GM19395 (cell line): Measurements from ENCODE around the gene NFRKB.
A peak's percentile ranks its signal among the peaks of the same experiment; 100 is the strongest.

Experiments
- ATAC-seq: cut with Tn5 transposase; IDR thresholded peaks from one replicate; pipeline ENCODE4 v1.9.1; 2021; ENCODE audit warnings: mild to moderate bottlenecking, moderate library complexity; ENCODE audit not compliant: unreplicated experiment

NFRKB gene

DNA sequence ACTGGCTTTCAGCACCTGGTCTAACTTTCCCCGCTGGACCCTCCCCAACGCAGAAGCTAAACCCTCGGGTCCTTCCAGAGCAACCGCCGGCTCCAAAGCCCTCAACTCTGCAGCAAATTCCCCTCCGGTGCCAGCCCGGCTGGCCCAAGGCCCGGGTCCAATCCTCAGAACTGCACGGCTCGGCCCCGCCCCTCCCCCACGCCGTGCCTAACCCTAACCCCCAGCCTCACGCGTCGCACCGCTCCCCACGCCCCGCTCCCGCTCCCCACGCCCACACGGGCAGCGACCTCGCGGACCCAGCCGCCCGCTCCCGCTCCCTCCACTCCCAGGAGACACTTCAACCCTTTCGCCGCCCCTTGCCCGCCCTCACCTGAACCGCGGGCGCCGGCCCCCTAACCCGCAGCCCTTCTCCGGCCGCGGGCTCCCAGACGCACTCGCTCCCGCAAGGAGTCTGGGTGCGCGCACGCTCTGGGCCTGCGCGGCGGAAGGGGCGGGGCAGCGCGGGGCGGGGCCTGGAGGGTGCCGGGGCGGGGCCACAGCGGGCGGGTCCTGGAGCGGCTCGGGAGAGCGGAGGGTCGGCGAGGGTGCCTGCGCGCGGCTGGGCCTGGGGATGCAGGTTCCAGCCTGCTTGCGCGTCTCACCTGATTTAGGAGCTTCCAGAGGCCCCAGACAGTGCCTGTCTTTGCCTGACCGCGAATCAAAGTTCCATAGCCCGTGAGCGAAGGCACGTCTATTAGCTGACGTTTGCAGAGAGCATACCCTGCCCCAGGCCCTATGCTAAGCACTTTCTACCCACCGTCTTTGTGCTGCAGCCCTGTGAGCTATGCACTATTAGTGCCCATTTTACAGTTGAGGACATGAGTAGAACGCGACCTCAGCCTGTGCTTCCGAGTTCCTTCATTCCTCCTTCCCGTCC, at the start of gene NFRKB:
TSS of gene NFRKB (minus strand) at position 453 of the 916 bp plus-strand sequence. CDS start 2,729 bp downstream, outside the sequence.
- ATAC-seq: peak; percentile 94

GRCh38 chr11:129944696-129945095, 49.3 kb upstream of the NFRKB start:
- ATAC-seq: no peak

DNA sequence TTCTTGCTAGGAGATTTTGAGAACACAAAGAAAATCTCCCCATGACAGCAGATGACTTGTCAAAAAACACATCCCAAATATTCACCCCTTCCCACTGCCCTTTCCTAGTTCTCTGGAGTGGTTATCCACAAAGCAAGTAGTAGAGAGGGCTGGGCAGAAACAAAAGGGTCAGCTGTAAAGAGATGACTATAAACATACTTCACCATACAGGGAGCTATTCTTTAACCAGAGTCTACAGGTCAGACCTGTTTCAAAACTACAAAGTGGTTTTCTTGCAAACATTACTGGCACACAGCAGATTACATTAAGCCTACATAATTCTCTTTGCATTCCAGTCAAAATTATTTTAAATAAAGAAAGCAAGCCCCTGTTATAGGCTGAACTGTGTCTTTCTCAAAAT, 47.7 kb upstream of the NFRKB start:
- ATAC-seq: no peak

GRCh38 chr11:129939510-129939909, 44.1 kb upstream of the NFRKB start:
- ATAC-seq: no peak

DNA sequence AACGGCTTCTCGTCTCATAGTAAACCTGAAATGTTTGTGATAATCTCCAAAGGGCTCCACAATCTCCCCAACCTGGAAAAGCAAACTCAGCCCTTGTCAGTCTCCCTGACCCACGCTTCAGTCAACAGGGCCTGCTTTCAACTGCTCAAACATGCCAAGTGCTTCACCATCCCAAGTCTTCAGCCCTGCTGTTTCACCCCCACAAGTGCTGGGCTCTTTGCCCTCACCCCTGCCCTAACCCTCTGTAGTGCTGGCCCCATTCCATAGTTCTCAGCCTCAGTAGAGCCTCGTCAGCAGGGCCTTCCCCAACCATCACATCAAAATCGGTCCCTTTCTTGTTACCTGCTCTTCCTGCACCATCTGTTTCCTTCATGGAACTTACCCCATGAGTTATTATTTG, 43.4 kb upstream of the NFRKB start:
- no peak for ATAC-seq

- no peak for ATAC-seq
These were observed 42.3 kb upstream of the NFRKB start for GRCh38 chr11:129937592-129938238.

GRCh38 chr11:129935723-129936122, 40.3 kb upstream of the NFRKB start:
- ATAC-seq: no peak

GRCh38 chr11:129933891-129934290, 38.5 kb upstream of the NFRKB start:
- ATAC-seq: no peak

- no peak for ATAC-seq
These were observed 37.9 kb upstream of the NFRKB start for GRCh38 chr11:129933262-129933661.

GRCh38 chr11:129932381-129933067, 37.1 kb upstream of the NFRKB start:
- no peak for ATAC-seq

- no peak for ATAC-seq
These were observed 35.4 kb upstream of the NFRKB start for GRCh38 chr11:129930743-129931142.

DNA sequence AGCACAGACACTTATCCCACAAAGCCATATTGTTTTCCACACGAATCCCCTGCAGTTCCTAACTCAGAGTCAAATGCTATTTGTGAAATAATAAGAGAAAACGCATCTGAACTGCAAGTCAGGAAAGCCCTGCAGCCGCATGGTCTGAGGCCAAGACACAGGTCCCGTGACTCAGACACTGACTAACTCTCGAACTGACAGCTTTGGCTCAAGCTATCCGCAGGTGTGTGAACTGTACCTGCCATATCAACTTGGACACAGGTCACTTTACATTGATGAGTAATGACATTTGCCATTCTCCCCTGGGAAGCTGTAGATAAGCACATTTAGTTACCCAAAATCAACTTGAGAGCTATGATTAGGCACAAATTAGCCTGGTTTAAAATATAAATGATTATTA, 34.9 kb upstream of the NFRKB start:
- no peak for ATAC-seq

DNA sequence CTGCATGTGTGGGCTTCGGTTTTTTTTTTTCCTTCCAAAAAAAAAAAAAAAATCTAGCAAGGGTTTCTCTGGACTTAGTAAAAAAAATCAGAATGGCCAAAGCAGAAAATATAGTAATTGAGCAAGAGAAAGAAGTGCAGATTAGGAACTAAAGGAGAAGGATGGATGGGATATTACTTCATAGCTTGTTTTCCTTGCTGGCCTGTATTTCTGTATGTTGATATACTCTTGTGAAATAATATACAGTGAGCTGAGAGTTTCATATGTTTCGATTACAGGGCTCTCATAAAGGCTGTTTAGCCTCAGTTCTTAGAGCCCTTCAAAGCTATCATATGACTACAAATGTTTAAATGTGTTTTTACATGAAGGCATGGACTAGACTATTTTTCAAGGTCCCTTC, 34.3 kb upstream of the NFRKB start:
- ATAC-seq: no peak

GRCh38 chr11:129928923-129929692, 33.7 kb upstream of the NFRKB start:
- no peak for ATAC-seq

DNA sequence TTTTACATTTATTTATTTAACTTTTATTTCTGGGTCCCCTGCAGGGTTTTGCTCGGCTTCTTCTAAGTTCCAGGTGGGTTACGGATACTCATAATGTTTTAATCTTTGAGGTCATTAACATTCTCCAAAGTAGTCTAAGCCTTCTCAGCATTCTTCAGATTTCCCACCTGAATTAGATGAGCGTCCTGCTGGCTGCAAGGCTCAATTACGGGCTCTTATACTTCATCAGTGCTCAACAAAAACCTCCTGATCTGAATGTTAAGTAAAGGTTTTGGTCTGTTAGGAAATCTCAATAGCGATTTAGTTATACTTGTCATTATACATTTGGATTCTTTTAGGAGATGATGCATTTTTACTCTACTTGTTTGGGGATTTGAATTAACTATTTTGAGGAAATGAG, 27.3 kb upstream of the NFRKB start:
- ATAC-seq: no peak

- ATAC-seq: no peak
These were observed 23.0 kb upstream of the NFRKB start for GRCh38 chr11:129918361-129918760.

GRCh38 chr11:129917231-129917630, 21.9 kb upstream of the NFRKB start:
- no peak for ATAC-seq

GRCh38 chr11:129911298-129911697, 15.9 kb upstream of the NFRKB start:
- ATAC-seq: no peak

GRCh38 chr11:129910360-129910759, 15.0 kb upstream of the NFRKB start:
- ATAC-seq: no peak

GRCh38 chr11:129905402-129905801, 10.0 kb upstream of the NFRKB start:
- ATAC-seq: no peak

DNA sequence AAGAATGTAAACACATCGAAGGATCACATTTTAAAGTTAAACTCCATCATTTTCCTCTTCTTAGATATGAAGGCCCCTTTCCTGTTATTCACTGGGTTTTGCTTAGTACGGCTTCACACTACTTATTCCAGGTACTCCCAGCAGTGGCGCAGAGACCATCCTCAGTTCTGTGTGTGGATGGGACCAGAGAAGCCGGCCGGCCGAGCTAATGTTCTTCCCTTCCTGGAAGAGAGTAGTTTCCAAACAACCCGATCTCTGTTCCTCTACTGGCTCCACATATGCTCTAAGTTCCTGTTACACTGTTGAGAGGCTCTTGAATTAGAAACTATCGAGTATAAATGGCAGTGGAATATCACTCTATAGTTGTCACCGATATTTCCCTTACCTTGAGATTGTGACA, 684 bp upstream of the NFRKB start:
- ATAC-seq: no peak
